Activated T-cell treated with anti-CD3 and anti-CD28 coated beads for 48 hours (primary cell): Measurements from ENCODE around the gene EFNA5.

Experiments used
- DNase-seq: peaks from one replicate; pipeline ENCODE4 v3.0.0-alpha.2; 2020; ENCODE audit warnings: low read depth

Gene EFNA5

DNA sequence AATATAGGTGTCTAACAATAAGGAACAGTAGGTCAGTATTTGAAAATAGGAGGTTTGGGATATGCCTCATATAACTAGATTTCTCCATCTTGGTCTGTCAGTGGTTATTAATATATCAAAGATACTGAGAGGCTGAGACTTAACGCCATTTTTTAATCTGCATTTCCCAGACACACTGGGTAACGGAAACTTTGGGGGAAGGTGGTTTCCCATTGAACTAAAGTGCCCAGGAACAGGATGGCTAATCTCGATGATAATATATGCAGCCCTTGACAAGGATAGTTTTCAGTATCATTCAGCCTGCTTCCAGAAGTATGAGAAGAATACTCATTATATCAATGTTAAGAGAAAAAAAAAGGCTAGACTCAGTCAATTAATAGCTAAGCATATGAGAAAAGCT lies 30.7 kb downstream of the EFNA5 start:
- DNase-seq = no peak

DNA sequence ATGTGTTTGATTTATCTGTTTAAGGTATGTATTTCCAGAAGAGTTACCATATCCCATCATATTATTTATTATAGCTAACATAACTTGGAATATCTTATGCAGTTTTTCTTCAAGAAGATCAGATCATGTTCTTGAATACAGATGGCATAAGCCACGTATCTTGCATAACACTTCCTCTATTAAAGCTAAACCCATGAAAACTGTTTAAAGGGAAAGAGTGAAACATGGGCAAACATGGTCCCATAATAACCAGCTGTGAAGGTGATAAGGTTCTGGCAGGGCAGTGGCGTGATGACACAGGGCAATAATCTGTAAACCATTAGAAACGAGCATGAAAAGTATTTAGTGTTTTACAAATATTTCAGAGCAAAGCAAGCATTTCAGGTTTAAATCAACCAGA lies 34.2 kb downstream of the EFNA5 start:
- no peak for DNase-seq

DNA sequence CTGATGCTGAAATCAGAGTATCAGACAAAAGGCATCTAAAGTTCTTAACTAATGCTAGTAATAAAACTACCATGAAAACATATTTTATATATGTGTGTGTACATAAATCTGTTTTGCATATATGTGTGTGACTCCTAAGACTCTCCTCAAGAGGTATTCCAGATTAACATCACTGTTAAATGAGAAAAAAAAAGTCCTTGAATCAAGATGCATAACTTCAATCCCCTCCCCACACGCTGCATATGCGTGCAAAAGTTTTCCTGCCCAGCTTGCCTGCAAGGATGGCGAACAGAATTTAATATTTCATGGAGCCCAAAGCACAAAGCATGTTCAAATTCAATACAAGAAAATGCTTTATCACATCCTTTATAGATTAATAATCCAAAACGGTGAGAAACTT lies 34.7 kb downstream of the EFNA5 start:
- DNase-seq = no peak

DNA sequence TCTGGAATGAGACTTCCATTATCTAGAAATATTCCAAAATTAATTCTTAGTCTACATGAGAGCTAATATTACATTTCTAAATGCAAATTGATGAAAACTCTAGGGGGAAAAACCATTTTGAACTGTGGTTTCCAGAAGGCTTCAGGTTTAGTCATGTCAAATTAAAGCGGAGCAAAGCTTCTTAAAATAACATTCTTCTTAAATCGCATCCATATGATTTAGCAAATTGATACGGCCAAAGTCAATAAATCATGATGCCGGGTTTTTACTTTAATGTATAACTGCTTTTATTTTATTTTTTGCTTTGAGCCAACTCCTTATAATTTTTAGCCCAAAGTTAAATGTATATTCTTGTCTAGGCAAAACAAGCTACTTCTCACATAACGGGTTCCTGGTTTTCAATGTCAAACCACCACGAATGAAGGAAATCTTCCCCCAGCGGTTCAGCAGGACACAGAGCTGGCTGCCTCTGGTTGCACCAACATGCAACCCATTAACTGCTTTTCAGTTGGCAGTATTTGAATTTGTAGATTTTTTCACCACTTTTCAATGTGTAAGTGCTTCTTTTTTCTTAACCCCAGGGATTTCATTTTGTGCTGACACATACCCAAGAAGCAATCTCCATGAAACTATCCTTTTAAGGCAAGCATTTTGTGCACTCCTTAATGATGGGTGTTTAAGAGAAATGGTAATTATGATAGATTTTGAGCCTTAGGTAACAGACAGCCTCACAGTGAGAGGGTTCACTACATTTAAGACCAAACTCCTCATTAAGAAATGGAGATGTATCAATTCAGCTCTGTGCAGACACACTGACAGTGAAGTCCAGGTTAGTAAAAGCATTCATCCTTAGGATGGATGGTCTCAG lies 35.5 kb downstream of the EFNA5 start:
- no peak for DNase-seq

DNA sequence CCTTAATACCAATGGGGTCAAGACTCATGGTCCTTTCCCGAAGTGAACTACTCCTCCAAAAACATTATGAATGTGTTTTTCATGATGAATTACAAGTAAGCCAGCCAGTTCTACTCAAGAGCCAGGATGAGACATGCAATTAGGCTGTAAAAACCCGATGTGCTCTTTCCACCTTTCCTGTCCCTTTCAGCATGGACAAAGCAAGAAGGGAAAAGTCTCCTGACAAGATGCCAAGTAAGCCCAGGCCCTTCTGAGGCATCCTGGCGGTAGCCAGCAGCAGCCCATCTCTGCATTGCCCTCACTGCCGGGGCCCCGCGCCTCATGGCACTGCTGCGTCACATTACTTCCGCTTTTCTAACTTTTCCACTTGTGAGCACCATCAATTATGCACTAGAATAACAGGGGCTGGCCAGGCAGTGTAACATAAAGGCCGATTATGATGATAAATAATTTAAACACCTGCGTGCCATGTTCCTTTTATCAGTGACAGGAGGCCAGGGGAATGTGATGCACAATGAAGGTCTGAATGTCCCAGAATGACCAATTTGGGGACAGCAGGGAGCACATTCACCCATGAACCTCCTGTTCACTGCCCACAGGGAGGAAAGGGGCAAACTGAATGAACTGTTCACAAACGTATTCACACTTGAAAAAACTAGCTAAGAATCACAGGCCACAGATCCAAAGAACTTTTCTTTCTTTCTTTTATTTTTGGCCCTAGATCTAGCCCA lies 37.4 kb downstream of the EFNA5 start:
- DNase-seq = no peak

DNA sequence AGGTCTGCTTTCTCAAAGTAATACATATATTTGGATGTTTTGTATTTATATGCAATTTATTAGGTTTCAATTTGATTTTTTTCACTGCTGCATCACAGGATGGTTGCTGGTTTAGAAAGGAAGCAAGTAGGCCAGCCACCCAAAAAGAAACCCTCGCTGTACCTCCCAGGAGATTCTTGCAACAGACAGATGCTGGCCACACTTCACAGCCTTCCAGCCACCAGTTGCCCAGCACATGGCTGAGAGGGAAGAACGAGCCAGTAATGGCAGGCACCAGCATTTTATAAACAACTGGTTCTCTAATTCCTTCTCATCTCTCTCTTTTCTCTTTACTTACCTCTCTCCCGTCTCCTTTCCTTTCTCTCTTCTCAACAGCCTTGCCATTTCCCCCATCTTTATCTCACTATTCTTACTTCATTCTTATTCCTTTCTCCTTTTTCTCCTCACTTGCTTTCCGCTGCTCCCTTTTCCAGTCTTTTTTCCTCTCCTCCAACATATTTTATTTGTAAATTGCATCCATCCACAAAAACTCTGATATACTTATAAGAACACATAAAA lies 38.9 kb downstream of the EFNA5 start:
- no peak for DNase-seq

DNA sequence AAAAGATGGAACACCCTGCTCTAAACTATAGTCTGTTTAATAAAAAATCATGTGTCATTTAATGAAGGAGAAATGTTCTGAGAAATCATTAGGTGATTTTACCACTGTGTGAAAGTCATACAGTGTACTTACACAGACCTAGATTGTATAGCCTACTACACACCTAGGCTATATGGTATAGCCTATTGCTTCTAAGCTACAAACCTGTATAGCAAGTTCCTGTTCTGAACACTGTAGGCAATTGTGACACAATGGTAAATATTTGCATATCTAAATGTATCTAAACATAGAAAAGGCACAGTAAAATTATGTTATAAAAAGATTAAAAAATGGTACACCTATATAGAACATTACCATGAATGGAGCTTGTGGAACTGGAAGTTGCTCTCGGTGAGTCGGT lies 40.6 kb downstream of the EFNA5 start:
- DNase-seq = no peak

DNA sequence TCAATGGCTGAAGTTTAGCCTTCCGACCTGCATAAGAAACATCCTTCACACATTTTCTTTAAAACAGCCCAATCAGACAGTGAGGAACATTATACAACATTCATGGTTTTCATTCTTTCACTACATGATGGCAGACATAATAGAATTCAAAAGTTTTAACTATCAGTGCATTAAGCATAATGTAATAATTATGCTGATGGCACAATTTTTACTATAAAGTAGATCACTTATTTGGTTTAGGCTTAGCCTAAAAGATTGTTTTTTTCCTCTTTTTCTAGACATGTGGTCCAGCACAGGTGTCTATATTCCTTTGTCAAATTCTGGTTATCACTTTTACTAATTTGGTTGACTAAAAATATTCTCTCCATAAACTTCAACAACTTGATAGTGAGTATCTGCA lies 46.5 kb downstream of the EFNA5 start:
- no peak for DNase-seq

DNA sequence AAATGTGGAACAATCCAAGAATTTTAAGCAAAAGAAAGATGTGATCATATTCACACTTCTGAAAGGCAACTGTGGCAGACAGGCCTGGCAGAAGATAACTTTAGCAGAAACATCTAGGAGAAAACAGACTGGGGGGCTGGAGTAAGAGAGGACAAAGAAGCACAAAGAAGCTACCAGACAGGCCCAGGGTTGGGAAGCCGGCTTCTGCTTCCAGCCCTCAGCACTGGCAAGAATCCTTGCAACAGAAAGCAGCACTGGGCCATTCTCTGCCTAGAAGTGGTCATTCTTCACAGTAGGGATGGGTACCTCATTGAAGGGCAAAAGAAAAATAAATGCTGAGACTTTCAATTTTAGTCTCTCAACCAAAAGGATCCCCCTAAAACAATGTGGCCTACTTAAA lies 49.6 kb downstream of the EFNA5 start:
- DNase-seq = no peak

DNA sequence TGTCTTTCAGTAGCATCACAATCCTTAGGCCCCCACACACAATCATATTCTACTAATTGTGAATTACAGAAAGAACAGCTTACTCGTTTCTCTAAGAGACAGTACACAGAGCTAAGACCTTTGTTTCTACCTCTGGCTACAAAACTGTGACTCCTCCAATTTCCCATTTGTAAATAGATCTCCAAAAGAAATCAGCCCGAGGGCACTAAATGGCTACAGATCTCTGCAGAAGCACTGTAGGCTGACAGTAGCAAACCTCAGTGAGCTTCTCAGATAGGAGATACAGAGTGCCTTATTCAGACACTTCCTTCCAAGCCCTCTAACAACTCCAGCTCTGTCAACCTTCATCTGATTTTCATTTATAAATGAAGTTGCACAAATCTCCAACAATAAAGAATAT lies 51.0 kb downstream of the EFNA5 start:
- DNase-seq = no peak

DNA sequence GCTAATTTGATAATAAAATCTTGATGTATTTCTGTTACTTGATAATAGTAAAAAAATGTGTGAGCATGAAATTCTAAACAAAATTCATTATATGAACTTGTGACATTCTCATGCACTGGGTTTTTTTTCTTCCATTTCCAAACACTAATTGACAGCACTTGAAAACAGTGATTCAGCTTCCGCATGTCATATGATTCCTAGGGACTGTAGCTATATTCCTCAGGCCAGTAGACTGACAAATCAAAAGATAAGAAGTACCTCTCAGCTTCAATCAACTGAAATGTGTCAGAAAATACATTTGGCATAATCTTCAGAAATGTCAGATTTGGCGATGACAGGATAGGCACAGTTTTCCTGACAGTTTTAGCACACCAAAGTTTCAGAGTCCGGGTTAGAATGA lies 52.5 kb downstream of the EFNA5 start:
- DNase-seq = no peak

DNA sequence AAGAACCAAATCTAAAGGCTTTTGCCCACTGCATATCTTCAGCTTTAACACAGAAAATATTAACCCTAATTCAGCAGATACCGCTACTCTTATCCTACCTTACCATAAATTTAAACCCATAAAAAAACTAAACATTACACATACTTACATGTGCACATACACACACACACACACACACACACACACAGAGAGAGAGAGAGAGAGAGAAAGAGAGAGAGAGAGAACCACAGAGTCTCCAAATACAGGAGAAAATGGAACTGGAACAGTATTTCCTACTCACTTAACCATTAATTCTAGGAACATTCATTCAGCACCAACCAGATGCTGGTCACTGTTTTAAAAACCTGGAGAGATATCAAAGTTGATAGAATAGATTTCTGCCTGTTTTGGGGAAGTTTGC lies 53.7 kb downstream of the EFNA5 start:
- DNase-seq = no peak

DNA sequence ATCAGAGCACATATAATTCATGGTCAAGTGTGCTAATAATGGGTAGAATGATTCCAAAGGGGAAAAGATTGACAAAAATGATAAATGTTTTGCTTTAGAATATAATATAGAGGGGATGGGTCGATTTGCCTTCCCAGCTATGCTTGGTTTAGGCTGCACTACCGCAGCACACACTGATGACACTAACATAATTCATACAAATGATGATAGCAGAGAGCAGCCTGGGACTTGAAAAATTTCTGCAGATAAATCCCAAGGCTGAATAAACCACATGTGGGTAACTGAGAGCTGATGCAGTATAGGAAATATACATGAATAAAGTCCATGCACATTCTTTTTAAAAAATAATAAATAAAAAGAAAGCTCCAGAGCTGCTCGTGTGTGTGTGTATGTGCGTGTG lies 54.5 kb downstream of the EFNA5 start:
- DNase-seq = no peak

DNA sequence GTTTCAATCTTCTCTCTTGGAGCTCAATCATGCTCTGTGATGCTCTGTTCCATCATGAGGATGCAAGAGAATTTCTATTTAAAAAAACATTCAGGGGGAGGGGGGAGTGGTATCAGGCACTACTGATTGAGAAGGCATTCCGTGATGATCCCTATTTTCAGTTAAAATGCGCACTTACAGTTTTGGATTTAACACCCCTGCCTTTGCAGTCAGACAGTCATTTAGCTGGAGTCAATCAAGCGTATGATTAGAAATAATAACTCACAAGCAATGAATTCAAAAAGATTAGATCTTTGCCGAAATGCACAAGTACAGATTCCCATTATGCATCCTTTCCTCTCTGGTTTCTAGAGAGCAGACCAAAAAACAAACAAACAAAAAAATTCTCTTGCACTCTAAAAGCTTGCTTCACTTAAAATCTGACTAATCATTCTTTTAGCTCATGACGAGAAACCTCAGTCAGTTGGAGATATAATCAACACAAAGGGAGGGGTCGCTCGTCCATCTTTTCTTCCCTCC lies 55.4 kb downstream of the EFNA5 start:
- DNase-seq = no peak

DNA sequence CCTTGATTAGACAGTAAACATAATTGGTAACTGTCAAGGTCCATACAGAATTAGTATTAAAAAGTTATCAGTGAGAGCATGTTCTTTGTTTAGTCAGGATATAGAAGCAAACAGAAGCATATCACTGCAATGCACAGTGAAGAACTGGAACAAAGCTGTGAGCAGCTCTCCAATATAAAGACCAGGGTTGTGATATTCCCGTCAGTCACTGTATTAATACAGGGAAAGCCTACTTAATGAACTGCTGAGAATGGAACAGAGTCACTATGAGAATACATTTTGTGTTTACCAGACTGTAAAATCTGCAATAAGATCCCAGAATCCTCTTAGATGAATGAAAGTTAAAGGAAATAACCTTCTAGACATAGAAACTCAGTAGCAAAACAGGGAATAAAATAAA lies 58.2 kb downstream of the EFNA5 start:
- DNase-seq = no peak

DNA sequence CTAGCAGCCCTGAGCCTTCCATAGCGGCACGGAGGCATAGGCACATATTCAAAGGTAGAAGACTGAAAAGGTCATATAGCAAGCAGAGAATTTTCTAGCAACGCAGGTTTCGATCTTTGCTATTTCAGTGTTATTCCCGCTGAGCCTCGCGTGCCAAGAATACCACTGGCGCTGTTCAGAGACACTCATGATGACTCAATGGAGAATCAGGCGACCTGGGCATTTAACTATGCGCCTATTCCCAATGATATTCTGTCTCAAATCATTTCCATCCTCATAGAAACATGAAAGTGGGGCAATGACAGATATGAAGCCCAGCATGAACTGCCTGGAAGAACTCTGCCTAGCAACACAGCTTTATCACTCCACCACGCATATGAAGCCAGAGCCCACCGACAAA lies 59.9 kb downstream of the EFNA5 start:
- DNase-seq = no peak

DNA sequence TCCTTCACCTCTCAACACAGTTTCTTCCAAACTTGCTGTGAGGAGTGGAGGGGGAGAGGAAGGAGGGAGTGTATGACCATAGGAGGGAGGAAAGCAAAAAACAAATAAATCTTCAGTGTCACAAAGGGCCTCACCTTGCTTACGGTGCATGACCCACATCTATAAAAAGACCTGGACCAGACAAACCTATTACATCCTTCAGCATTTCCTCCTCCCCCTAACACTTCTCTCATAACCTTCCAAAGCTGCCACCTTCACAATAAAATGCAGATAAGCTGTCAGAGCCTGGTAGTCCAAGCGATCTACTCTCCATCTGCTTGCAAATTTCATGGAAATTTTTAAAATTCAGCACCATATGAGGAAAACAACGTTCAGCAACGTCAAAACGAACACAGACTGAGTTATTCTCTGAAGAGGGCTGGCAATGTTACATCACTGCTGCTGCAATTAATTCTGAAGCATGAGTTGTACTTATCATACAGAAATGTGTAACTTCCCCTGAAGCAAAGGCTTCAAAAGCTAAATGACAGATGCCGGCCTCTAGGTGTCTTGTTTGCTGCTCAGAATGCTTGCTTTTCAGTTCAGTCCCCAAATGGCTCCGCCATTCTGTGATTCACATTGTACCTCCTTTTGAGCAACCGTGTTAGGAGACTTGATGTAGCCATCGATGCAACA lies 62.9 kb downstream of the EFNA5 start:
- DNase-seq = no peak

DNA sequence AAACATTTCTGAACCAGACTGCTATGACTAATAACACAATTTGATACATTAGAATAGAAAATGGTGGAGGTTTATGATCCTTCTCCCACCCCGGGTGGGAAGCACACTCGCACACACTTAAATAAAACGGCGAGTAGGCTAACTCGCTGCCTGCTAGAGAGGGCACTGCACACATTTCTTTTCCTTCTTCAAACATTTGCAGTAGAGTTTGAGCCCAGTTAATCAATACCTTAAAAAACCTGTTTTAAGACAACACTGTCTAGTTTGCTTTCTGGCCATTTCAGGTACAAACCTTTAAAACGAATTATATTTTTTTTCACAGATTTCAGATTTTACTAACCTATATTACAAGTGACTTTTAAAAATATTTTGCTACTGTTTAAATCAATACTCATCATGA lies 63.5 kb downstream of the EFNA5 start:
- DNase-seq = no peak

DNA sequence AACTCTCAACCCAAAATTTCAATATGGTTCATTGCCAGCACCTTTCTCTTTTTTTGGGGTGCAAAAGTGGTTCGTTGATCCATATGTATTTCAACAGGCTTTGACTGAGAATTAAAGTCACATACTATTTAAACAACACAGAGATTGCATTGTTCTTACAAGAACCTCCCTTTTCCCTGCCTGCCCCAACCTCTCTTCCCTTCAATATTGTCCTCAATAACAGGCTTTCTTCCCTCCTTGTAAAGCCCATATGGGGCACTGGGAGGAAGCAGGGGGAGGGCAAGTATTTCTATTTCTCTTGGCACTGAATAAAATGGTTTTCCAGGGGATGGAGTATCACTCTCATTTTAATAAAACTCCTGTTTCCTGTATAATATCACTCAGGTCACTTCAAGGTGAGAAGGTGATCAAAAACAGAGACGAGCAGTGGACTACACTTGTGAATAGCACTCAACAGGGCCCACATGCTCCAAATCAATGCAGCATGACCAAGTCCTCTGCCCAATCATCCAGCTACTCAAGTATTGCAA lies 65.1 kb downstream of the EFNA5 start:
- DNase-seq = no peak

DNA sequence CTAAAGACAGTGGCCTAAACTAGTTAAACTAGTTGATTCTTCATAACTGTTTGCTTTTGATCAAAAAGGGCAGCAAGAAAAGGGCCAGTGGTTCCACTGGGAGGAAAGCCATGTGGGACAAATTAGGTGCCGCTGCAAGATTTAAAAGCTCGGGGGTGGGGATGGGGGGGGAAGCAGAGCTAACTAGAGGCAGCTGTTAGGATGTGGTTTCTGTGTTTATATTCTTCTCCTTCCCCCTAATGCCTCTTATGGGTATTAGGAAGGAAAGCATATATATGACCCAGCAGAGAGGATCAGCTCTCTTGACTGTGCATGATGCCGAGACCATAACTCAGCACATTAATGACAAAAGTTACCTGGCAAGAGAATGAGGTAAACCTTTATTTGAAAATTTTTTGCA lies 65.7 kb downstream of the EFNA5 start:
- DNase-seq = no peak

DNA sequence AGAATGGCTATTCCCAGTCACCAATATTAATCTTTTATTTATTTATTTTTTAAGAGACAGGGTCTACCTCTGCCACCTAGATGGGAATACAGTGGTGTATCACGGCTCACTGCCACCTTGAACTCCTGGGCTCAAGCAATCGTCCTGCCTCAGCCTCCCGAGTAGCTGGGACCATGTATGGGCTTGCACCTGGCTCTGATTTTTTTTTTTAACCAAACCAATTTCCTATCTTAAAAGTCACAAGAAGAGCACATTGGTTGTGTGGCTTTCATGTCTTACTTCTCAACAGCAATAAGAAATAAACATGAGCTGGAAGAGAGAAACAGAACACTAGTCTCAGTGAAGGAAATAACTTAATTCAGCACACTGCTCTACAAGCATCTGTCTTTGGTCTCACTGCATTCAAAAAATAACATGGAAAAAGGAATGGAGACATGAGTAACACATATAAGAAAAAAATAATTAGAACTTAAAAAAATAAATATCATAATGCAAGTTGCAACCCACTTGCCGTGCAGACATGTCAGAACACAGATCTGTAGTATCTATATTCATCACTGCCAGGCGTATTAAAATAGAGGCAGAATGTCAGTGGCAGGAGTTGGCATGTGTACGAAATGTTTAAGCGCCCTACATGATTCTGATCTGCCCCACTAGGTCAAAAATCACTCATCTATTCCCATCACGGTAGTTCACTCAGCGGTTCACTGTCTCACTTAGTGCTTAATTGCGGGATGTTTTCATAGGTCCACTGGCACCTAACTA lies 66.4 kb downstream of the EFNA5 start:
- DNase-seq = no peak

DNA sequence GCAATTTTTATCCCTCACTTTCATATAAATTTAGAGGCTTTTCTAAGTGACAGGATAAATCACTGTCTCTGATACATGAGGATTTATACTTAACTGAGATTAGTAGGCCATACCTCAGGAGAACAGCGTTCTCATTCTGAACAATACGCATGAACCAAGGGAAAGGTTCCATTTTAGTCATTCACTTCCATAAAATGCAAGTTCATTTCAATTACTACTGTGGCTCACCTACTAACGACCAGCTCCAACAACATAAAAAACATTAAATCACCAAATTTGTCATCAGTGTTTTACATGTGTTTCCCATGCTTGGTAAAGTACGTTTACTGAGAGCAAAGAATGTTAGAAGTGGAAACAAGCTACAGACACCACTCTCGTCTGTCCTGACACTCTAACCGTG lies 67.4 kb downstream of the EFNA5 start:
- no peak for DNase-seq
